WERI-Rb-1 (cell line): Measurements from ENCODE around the gene CNIH3.

Experiments used
- DNase-seq: peaks from one replicate; pipeline ENCODE4 v3.0.0-alpha.2; 2020
- H3K27ac ChIP-seq: fragments of 250-450 bp; sonication (Bioruptor Pico); 2 replicates; pipeline ENCODE4 v1.5.1; 2020; ENCODE audit warnings: mild to moderate bottlenecking, moderate library complexity
- H3K27me3 ChIP-seq: fragments of 250-450 bp; sonication (Bioruptor Pico); 2 replicates; pipeline ENCODE4 v1.5.1; 2021; ENCODE audit warnings: mild to moderate bottlenecking, low read depth, moderate library complexity; ENCODE audit not compliant: insufficient read depth, severe bottlenecking
- H3K36me3 ChIP-seq: fragments of 250-450 bp; sonication (Bioruptor Pico); 2 replicates; pipeline ENCODE4 v1.5.1; 2020; ENCODE audit warnings: mild to moderate bottlenecking, moderate library complexity
- H3K4me3 ChIP-seq: 2 replicates; pipeline ENCODE4 v1.5.1; 2011; ENCODE audit warnings: low read depth, mild to moderate bottlenecking, control low read depth, low read length
- H3K9me3 ChIP-seq: fragments of 250-450 bp; sonication (Bioruptor Pico); 2 replicates; pipeline ENCODE4 v1.5.1; 2021; ENCODE audit warnings: mild to moderate bottlenecking, moderate library complexity; ENCODE audit not compliant: severe bottlenecking
- CTCF ChIP-seq: IDR thresholded peaks from 2 replicates; pipeline ENCODE4 v1.5.1; 2011; ENCODE audit warnings: low read depth, mild to moderate bottlenecking, control low read depth, inconsistent platforms, low read length

CNIH3 gene

GRCh38 chr1:224714553-224714952, 98.4 kb downstream of the CNIH3 start:
- H3K36me3 ChIP-seq: no peaks in the 10 kb centered on the region
- no peak for DNase-seq
- no peak for TF ChIP-seq CTCF
- no peak overlapping the region for H3K4me3 ChIP-seq
- no peak overlapping the region for H3K27ac ChIP-seq
- H3K9me3 ChIP-seq: no peaks in the 10 kb centered on the region
- H3K27me3 ChIP-seq: no peaks in the 10 kb centered on the region

GRCh38 chr1:224718470-224719053, 102.4 kb downstream of the CNIH3 start:
- H3K27ac ChIP-seq: no peak overlapping the region
- H3K9me3 ChIP-seq: no peaks in the 10 kb centered on the region
- no peak for DNase-seq
- H3K27me3 ChIP-seq: no peaks in the 10 kb centered on the region
- no peak overlapping the region for H3K4me3 ChIP-seq
- H3K36me3 ChIP-seq: no peaks in the 10 kb centered on the region
- no peak for TF ChIP-seq CTCF

GRCh38 chr1:224719716-224720115, 103.6 kb downstream of the CNIH3 start:
- Histone ChIP-seq H3K9me3 (no peaks in the 10 kb centered on the region), H3K4me3 (no peak overlapping the region), H3K27me3 (no peaks in the 10 kb centered on the region), H3K36me3 (no peaks in the 10 kb centered on the region), H3K27ac (no peak overlapping the region)
- no peak for DNase-seq
- no peak for TF ChIP-seq CTCF

- TF ChIP-seq CTCF: no peak
- Histone ChIP-seq H3K4me3 (no peak overlapping the region), H3K36me3 (no peaks in the 10 kb centered on the region), H3K27me3 (no peaks in the 10 kb centered on the region), H3K27ac (no peak overlapping the region), H3K9me3 (no peaks in the 10 kb centered on the region)
- no peak for DNase-seq
Measured at GRCh38 chr1:224720216-224720615, 104.1 kb downstream of the CNIH3 start.

GRCh38 chr1:224721000-224721399, 104.9 kb downstream of the CNIH3 start:
- H3K4me3 ChIP-seq: no peak overlapping the region
- no peaks in the 10 kb centered on the region for H3K9me3 ChIP-seq
- H3K27me3 ChIP-seq: no peaks in the 10 kb centered on the region
- DNase-seq: no peak
- no peak for TF ChIP-seq CTCF
- H3K36me3 ChIP-seq: no peaks in the 10 kb centered on the region
- H3K27ac ChIP-seq: no peak overlapping the region

GRCh38 chr1:224722838-224723237, 106.7 kb downstream of the CNIH3 start:
- no peak overlapping the region for H3K4me3 ChIP-seq
- no peak for DNase-seq
- H3K27me3 ChIP-seq: no peaks in the 10 kb centered on the region
- no peak for TF ChIP-seq CTCF
- no peaks in the 10 kb centered on the region for H3K9me3 ChIP-seq
- H3K36me3 ChIP-seq: no peaks in the 10 kb centered on the region
- H3K27ac ChIP-seq: no peak overlapping the region
